Forelimb muscle (tissue), 1 donor: ENCODE measurements around the gene WDR64. TPM values are rescaled to one million over a fixed set of nuclear protein-coding genes. Genes with fewer than 3 reads are reported as not detected.
A peak's percentile ranks its signal among the peaks of the same experiment; 100 is the strongest.

Experiments
- DNase-seq: peaks from one replicate; pipeline ENCODE4 v3.0.0-alpha.2; 2013; ENCODE audit warnings: low read depth
- polyA plus RNA-seq: library from polyadenylated mRNA; unstranded; fragments of 120-200 nt; gene quantifications from one replicate; pipeline ENCODE4 v1.2.1, GENCODE V29; 2013; ENCODE audit not compliant: insufficient read length

The WDR64 gene
- polyA plus RNA-seq, 1 donor = 0.37 TPM

DNA sequence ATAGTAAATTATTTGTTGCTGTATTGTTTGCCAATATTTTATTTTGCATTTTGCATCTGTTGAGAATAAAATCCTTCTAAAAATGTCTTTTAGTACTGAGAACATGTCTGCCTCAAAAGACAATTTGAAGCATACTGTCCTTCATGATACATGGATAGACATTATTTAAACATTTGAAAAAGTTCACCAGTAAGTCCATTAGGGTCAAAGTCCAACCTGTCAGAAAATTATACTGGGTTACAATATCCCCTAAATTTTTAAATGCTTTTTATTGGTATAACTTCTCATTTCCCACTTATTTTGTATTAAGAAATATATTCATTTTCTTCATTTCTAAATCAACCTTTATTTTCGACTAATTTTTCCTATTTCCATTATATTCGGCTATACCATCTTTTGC is 21.2 kb upstream of the WDR64 start:
- DNase-seq = no peak

- no peak for DNase-seq
Measured at GRCh38 chr1:241631674-241632073, 20.4 kb upstream of the WDR64 start.

- no peak for DNase-seq
Measured at GRCh38 chr1:241632987-241633386, 19.1 kb upstream of the WDR64 start.

DNA sequence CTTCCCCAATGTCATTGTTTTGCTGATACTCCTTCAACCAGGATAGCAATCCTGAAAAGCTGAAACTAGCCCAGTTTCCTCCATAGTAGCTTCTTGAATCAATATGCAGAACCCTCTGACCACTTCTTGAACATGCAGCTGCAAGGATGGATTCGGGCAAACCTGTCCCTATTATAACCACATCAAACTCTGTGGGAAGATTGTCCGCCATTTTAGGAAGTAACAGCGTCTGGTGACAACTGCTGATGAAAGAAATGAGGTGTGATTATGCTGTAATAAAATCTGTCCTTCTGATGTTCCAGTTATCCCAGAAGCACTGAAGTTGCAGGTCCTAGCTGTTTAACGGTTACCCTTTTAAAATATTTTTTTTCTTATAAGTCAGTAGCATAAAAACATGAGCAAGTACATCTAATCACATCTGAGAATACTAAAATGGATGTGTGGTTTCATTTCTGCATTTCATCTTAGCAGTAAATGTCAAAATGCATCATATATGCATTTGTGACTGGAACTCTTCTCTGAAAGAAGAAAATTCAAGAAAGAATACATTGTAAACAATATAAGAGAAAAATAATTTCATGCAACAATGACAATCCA is 16.4 kb upstream of the WDR64 start:
- DNase-seq = no peak

GRCh38 chr1:241636291-241636690 is 15.8 kb upstream of the WDR64 start:
- DNase-seq = no peak

DNA sequence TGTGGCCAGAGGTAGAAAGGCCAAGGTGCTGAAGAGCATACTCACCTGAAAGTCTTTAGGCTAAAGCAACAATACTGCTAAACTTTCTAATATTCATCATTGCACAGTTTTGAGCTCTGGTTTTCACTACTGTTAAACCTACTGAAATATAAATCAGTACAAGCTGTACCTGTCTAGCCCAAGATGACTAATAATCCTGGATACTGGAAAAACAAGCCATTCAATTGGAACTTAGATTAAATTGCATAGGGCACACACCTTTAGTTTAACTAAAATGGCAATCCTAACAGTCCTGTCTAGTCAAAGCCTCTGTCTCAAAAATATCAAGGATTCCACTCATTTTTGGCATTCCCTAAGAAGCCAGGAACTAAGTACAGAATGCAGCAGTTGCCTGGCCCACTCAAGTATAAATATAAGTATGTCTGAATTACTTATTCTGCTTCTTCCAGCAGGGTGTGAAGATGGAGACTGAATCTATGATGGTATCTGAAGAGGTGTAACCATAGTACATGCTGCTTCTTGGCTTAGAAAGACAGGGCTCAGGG is 15.0 kb upstream of the WDR64 start:
- no peak for DNase-seq

- DNase-seq = no peak
Measured at GRCh38 chr1:241637604-241638003, 14.5 kb upstream of the WDR64 start.

DNA sequence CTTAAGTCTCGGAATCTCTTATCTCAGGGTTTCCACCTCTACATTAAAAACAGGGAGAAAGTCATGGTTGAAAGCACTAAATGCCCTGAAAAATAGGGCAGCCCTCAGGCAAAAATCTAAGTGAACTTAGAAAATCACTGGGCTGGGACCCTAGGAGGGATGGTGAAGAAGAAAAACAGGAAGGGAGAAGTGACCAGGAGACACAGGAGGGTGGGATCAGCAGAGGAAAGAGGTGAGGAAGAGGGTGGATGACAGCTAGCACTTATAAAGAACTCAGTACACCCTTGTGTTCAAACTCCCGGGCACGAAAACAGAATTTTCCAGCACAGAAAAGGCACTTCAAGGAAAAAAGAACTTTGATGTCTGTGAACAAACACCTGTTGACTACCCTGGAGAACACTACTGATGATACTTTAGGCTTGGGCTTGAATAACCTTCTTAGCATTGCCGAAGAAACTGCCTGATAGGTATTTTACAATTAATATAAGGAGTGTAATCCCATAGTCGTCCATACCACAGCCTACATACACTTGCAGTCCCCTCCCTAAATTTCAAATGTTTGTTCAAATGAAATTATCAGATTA is 13.9 kb upstream of the WDR64 start:
- DNase-seq = no peak

DNA sequence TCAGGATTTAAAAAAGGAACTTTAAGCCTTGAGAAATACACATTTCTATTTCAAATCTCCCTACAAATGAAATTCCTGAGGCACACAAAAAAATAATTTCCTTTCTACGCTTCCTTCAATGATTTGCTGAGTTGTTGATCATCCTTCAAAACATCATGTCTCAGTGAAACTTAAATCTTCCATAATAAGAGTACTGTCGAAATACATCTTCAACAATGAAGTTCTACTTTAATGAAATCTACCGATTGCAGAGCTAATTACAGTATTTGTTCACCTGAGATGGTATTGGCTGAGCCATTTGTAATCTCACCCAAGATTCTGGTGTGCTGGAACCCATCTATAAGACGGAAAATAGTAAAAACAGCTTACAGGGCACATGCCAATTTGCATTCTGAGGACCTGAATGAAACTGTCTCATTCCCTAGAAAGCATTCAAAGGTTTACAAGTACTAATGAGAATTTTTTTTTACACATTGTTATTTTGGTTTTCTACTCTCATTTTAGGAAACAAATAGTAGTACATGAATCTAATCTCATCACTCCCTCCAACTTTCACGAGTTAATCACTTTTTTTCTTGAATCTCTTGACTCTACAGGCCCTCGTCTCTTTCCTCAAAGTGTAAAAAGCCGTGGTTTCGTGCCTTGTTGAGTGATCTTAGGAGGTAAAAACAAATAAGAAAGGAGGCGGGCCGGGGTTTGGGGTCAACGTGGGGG is 13.0 kb upstream of the WDR64 start:
- DNase-seq = no peak

DNA sequence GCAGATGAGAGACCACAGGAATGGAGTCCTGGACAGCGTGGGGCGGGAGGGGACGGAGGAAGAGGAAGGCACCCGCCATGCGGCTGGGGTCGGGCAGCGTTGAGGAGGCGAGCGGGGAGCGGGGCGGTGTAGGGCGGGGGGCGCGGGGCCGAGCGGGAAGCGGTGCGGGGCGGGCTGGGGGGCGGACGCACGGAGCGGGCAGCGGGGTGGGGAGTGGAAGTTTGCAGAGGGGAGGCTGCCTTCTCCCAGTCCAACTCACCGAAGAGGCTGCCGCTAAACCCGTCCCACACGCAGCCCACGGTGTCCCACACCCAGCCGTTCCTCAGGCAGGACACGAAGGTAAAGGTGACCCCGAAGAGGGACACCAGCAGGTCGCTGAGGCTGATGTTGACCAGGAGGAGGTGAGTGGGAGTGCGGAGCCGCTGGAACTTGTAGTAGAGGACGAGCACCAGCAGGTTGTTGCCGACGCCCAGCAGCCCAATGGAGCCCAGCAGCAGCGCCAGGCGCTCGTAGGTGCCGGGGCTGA is 12.4 kb upstream of the WDR64 start:
- DNase-seq = no peak

DNA sequence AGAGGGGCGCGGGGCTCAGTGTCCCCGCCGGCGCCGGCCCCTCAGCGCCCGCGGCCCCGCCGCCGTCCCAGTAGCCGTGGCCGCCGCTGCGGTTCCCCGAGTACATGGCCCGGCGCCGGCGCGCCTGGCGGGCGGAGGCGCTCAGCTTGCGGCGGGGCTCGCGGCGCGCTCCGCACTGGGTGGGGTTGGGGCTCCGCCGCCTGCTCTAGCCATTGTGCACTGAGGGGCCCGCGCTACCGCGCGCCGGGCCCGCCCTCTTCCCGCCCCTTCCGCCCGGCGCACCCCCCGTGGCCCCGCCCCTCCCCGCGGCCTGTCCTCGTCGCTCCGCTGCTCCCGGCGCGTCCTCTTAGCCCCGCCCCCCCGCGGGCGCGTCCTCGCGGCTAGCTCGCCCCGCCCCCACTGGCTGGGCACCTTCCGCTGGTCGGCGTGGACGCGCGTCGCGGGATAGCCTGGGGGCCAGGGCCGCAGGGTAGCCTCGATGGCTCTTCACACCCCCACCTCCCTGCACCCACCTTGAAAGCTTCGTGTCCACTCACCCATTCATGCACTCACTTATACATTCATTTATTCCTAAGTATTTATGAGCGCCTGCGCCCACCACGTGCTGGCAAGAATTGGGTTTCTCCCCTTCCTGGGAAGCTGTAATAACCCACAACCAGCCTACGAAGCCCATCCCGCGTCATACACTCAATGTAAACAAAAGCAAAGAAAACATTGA is 11.8 kb upstream of the WDR64 start, which contains the start of the genes CHML and OPN3:
CHML (minus strand) TSS at position 221 of the 718 bp plus-strand sequence. CDS start 4,603 bp downstream, outside the sequence.
OPN3 (minus strand) TSS at position 221 of the 718 bp plus-strand sequence; CDS start at position 106, 115 bp downstream.
- DNase-seq = peak; percentile 59

DNA sequence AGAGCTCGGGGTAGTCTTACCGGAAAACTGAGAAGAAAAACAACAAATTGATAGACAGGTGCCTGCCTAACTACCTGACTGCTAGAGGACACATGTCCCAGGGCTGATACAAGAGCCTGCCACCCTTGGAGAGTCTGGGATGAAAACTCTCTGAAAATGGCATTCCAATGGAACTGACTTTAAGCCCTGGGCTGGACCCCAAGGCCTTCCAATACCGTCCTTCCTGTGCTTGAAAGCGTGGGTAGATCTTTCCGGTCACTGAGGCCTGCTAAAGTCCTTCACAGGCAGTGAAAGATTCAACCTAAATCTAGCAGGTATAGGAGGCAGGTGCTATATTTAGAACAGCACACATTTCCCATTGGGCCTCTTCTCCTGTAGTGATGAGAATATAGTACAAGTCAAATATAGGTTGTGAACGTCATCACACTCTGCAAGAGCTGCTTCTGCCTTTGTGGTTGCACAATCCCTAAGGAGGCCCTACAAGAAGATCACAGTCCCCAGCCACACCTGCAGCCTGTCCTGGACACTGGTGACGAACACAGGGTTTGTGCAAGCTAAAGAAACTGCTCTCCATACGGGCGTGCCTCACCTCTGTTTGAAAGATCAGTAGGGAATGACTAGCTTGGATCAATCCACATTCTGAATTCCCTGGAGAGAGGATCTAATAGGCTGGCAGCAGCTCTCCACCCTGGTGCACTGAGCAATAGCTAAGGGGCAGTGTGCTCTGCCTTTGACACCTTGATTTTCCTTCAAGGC is 11.0 kb upstream of the WDR64 start:
- no peak for DNase-seq

GRCh38 chr1:241641773-241642592 is 10.1 kb upstream of the WDR64 start:
- no peak for DNase-seq

DNA sequence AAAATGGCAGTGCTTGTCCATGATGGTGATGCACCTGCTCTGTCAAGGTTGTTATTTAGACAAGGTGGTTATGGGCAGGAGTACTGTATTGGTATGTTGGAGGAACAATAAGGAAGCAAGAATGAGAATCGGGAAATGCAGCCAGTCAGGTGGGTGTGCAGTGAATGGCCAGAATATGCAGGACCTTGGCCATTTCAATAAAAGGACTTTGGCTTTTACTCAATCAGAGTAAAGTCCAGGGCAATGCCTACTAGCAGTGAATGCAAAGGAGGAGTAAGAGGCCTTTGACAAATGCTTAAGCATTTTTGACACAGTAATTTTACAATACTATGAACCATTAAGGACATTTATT is 9.5 kb upstream of the WDR64 start:
- DNase-seq = no peak

GRCh38 chr1:241644259-241644658 is 7.8 kb upstream of the WDR64 start:
- no peak for DNase-seq

- no peak for DNase-seq
Measured at GRCh38 chr1:241645199-241645598, 6.9 kb upstream of the WDR64 start.

GRCh38 chr1:241646201-241646600 is 5.9 kb upstream of the WDR64 start:
- DNase-seq = no peak

DNA sequence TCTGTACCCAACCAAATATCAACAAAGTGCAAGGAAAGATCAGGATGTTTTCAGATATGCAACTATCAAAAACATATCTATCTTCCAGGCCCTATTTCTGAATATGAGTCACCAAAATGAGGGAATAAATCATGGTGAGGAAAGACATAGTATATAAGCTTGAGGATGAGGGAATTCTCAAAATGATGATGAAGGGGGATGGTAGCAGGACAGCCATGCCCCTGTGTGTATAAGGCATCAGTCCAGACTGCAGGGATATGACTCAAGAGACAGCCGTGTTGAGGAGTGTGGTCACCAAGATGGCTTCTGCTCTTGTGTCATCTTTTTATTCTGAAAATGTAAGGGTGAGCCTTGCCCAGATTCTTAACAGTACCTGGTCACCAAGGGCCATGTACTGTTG is 4.4 kb upstream of the WDR64 start:
- DNase-seq = no peak

DNA sequence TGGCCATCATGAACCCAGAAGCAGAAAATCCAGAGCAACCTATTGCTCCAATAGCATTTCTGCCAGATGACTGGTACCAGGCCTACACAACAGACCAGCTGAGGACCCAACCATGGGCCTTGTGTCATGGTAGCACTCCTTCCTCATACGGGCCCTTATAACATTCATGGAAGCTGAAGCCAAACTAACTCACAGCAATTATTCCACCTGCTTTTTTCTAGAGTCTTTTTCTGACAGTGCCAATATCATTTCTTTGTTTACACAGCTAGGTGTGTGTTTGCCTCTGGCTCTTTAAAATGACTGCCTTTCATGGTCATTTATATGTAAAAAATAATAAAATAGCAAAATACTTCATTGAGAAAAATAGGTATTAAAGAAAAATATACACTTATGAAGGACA is 3.9 kb upstream of the WDR64 start:
- DNase-seq = no peak

- DNase-seq = no peak
Measured at GRCh38 chr1:241654019-241654418, 1.9 kb downstream of the WDR64 start.
